Left ventricle myocardium inferior (tissue), 1 donor: ENCODE measurements around the gene CMPK1. TPM values are rescaled to one million over a fixed set of nuclear protein-coding genes. Genes with fewer than 3 reads are reported as not detected.
"Not testable (repeated sequence)": the region's sequence is repeated elsewhere in the genome, so short reads cannot be mapped to it uniquely, and the experiment has no call there.

Experiments used
- DNase-seq: peaks from one replicate; pipeline ENCODE4 v3.0.0-alpha.2; 2020
- H3K27ac ChIP-seq: fragments of 200-600 bp; replicated peaks from 2 replicates; pipeline ENCODE4 v1.8.0; 2021
- H3K27me3 ChIP-seq: fragments of 200-600 bp; 2 replicates; pipeline ENCODE4 v1.8.0; 2021; ENCODE audit warnings: low read depth
- H3K36me3 ChIP-seq: fragments of 200-600 bp; 2 replicates; pipeline ENCODE4 v1.8.0; 2021
- H3K4me1 ChIP-seq: fragments of 200-600 bp; 2 replicates; pipeline ENCODE4 v1.8.0; 2021
- H3K4me3 ChIP-seq: fragments of 200-600 bp; 2 replicates; pipeline ENCODE4 v1.8.0; 2021; ENCODE audit warnings: mild to moderate bottlenecking, moderate library complexity
- H3K9me3 ChIP-seq: fragments of 200-600 bp; replicated peaks from 2 replicates; pipeline ENCODE4 v1.8.0; 2021
- CTCF ChIP-seq: fragments of 200-600 bp; IDR thresholded peaks from 2 replicates; pipeline ENCODE4 v1.8.0; 2021; ENCODE audit warnings: antibody characterized with exemption, mild to moderate bottlenecking, borderline replicate concordance
- intact Hi-C: fragments of 100-400 bp; cut with micrococcal nuclease; formaldehyde crosslinking; loops from one replicate; pipeline ENCODE4 v1.11.0; 2022
- total RNA-seq: library from RNA; stranded (reverse); fragmentation: NEBNext Ultra II Directional; extraction: Animal tissue kit (Norgen Biotek cat#: 25700); gene quantifications from one replicate; pipeline ENCODE4 v1.2.1, GENCODE V29; 2021
- donor health status: DM: no; HTN: yes; CAD: no; lungs with severe emphysema.

Gene CMPK1
- total RNA-seq, 1 donor from 2014 or later, result 78.2 TPM

GRCh38 chr1:47309427-47309826 lies 24.2 kb upstream of the CMPK1 start:
- no peak for DNase-seq
- H3K27me3 ChIP-seq, result no peaks in the 10 kb centered on the region
- no peak for TF ChIP-seq CTCF
- H3K9me3 ChIP-seq, result no peaks in the 10 kb centered on the region
- no peak overlapping the region for H3K4me3 ChIP-seq
- no peaks in the 10 kb centered on the region for H3K36me3 ChIP-seq
- intact Hi-C loops, result no loop called here
- peaks cover 11% of the 10 kb centered on the region for H3K4me1 ChIP-seq
- H3K27ac ChIP-seq, result no peak overlapping the region

GRCh38 chr1:47313915-47314664 lies 19.5 kb upstream of the CMPK1 start, which contains the start of gene STIL:
Gene STIL, minus strand, starts transcription at chr1:47314147. Its CDS starts 3,828 bp downstream, at chr1:47310319.
- peak; percentile 31 for TF ChIP-seq CTCF
- H3K4me1 ChIP-seq, result peaks cover 16% of the 10 kb centered on the region
- peak within 1 kb of the TSS; percentile 90 for H3K27ac ChIP-seq
- H3K9me3 ChIP-seq, result no peaks in the 10 kb centered on the region
- intact Hi-C loops, result no loop called here
- no peaks in the 10 kb centered on the region for H3K36me3 ChIP-seq
- peak within 1 kb of the TSS; percentile 70 for H3K4me3 ChIP-seq
- peak; percentile 98 for DNase-seq
- no peaks in the 10 kb centered on the region for H3K27me3 ChIP-seq

DNA sequence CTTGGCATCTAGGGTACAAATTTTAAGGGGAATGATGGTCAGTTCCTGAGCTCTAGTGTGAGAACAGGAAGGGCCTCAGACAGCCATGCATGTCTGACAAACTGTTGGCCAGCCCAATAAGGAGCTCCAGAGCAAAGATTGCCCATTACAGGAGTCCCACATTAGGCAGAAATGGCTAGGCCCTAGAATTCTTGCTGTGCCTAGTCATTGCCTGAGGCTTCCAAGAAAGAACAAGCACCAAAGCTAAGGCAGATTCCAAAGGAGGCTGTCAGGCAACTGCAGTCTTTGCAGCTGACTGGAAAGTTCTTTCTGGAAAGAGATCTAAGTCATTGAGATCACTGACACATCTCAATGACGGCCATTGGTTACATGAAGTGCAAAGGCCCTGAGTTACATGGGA lies 15.7 kb upstream of the CMPK1 start:
- DNase-seq, result no peak
- Histone ChIP-seq H3K9me3 (no peaks in the 10 kb centered on the region), H3K27me3 (no peaks in the 10 kb centered on the region), H3K4me3 (no peak overlapping the region), H3K36me3 (no peaks in the 10 kb centered on the region), H3K4me1 (peaks cover 16% of the 10 kb centered on the region), H3K27ac (no peak overlapping the region)
- TF ChIP-seq CTCF, result no peak
- intact Hi-C loops, result no loop called here

DNA sequence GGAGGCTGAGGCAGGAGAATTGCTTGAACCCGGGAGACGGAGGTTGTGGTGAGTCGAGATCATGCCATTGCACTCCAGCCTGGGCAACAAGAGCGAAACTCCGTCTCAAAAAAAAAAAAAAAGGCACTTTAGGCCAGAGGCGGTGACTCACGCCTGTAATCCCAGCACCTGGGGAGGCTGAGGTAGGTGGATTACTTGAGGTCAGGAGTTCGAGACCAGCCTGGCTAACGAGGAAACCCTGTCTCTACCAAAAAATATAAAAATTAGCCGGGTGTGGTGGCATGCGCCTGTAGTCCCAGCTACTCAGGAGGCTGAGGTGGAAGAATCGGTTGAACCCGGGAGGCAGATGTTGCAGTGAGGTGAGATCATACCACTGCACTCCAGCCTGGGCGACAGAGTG lies 13.6 kb upstream of the CMPK1 start:
- H3K9me3 ChIP-seq, H3K27ac ChIP-seq, intact Hi-C loops, DNase-seq, H3K4me3 ChIP-seq, H3K27me3 ChIP-seq, H3K36me3 ChIP-seq, H3K4me1 ChIP-seq: not testable (repeated sequence)

- intact Hi-C loops, result no loop called here
- Histone ChIP-seq H3K27ac (no peak overlapping the region), H3K27me3 (no peaks in the 10 kb centered on the region), H3K9me3 (no peaks in the 10 kb centered on the region), H3K4me3 (no peak overlapping the region), H3K4me1 (no peaks in the 10 kb centered on the region), H3K36me3 (no peaks in the 10 kb centered on the region)
- no peak for DNase-seq
- no peak for TF ChIP-seq CTCF
Observed at GRCh38 chr1:47323599-47324031, 10.0 kb upstream of the CMPK1 start.

DNA sequence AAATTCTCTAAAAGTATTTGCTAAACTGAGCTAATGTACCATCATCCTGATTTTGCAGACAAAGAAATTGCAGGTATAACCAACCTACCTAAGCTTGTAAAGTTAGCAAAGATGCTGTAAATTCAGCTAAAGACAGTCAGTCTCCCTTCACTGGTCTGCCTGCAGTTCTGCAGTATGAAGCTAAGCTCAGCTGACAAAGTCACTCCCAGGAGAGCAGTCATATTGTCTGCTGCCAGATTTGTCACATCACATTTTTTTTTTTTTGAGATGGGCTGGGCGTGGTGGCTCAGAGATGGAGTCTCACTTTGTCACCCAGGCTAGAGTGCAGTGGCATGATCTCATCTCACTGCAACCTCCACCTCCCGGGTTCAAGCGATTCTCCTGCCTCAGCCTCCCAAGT lies 8.9 kb upstream of the CMPK1 start:
- no peak for DNase-seq
- no peaks in the 10 kb centered on the region for H3K27me3 ChIP-seq
- intact Hi-C loops, result no loop called here
- no peak overlapping the region for H3K4me3 ChIP-seq
- no peaks in the 10 kb centered on the region for H3K4me1 ChIP-seq
- no peak overlapping the region for H3K27ac ChIP-seq
- H3K9me3 ChIP-seq, result no peaks in the 10 kb centered on the region
- H3K36me3 ChIP-seq, result no peaks in the 10 kb centered on the region
- TF ChIP-seq CTCF, result no peak
